ENCODE data around the gene FAM3B.

The FAM3B gene

DNA sequence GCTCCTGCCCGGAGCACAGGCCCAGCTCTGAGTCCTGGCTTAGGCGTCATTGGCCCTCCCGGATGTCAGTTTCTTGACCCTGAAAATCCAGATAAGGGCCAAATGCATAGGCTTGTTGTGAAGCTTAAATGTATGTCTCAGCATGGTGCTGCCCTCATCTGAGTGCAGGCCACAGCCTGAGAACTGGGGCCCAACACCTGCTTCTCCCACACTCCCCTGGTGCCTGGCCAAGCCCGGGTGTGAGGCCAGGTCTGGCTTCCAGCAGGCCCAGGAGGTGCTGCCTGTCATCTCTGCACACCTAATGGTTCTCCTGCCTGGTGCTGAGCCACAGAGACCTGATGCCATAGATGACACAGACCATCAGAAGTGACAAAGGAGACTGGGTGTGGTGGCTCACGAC, 59.3 kb downstream of the FAM3B start:
- H3K27ac ChIP-seq (ENCODE audit: low read depth in 2 of 2, low read length in 2 of 2) = no peak overlapping the region

DNA sequence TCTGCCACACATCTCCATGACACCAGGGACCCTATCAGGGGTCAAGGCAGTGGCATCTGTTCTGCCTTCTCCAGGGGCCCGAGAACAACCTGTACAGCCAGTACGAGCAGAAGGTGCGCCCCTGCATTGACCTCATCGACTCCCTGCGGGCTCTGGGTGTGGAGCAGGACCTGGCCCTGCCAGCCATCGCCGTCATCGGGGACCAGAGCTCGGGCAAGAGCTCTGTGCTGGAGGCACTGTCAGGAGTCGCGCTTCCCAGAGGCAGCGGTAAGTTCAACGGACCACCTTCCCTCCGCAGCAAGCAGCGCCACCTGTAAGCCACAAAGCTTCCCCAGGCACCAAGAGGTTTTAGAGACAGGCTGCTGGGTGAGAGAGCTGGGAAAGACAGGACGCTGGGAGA, 61.1 kb downstream of the FAM3B start:
- no peak overlapping the region for H3K27ac ChIP-seq (ENCODE audit: low read depth in 2 of 2, low read length in 2 of 2)
- no peaks in the 10 kb centered on the region for H3K4me1 ChIP-seq (ENCODE audit: control insufficient read depth in 2 of 2, insufficient read depth in 2 of 2, low read length in 2 of 2)
- peaks cover 0 to 10% of the 10 kb centered on the region in 2 donors for H3K36me3 ChIP-seq (ENCODE audit: control insufficient read depth in 2 of 2, insufficient read depth in 2 of 2, low read length in 2 of 2)
- no peak overlapping the region for H3K4me3 ChIP-seq (ENCODE audit: low read length in 2 of 2)
- no peaks in the 10 kb centered on the region for H3K9me3 ChIP-seq (ENCODE audit: control insufficient read depth in 2 of 2, low read length in 2 of 2)
- H3K9ac ChIP-seq (ENCODE audit: low read depth in 1 of 2, low read length in 2 of 2) = no peak overlapping the region
- H3K27me3 ChIP-seq (ENCODE audit: control insufficient read depth in 2 of 2, insufficient read depth in 2 of 2, low read length in 2 of 2) = no peaks in the 10 kb centered on the region

More for the DNA sequence above, 59.3 kb downstream of the FAM3B start:
- H3K27me3 ChIP-seq (ENCODE audit: control insufficient read depth in 2 of 2, insufficient read depth in 2 of 2, low read length in 2 of 2) = no peaks in the 10 kb centered on the region
- no peaks in the 10 kb centered on the region for H3K9me3 ChIP-seq (ENCODE audit: control insufficient read depth in 2 of 2, low read length in 2 of 2)
- H3K4me1 ChIP-seq (ENCODE audit: control insufficient read depth in 2 of 2, insufficient read depth in 2 of 2, low read length in 2 of 2) = no peaks in the 10 kb centered on the region
- H3K36me3 ChIP-seq (ENCODE audit: control insufficient read depth in 2 of 2, insufficient read depth in 2 of 2, low read length in 2 of 2) = peaks cover 0 to 8% of the 10 kb centered on the region in 2 donors
- H3K9ac ChIP-seq (ENCODE audit: low read depth in 1 of 2, low read length in 2 of 2) = no peak overlapping the region
- no peak overlapping the region for H3K4me3 ChIP-seq (ENCODE audit: low read length in 2 of 2)

DNA sequence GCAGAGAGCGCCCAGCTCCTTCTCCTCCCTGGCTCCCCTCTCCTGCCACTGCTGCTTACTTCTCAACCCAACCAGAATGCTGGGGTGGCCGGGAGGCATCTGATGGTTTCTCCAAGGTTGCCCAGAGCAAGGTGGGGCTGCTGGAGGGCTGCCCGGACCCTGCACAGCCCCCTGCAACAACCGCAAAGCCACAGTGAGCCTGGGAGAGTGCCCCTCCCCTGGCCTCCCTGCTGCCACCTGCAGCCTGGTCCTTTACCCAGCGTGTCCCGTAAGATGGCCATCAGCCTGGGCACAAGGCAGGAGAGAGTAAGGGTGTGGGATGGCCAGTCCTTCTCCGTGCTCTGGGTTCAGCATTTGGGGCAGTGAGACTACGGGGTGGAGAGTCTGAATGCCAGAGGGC, 62.2 kb downstream of the FAM3B start:
- Histone ChIP-seq H3K9ac (ENCODE audit: low read depth in 1 of 2, low read length in 2 of 2) (no peak overlapping the region), H3K4me3 (ENCODE audit: low read length in 2 of 2) (no peak overlapping the region), H3K27me3 (ENCODE audit: control insufficient read depth in 2 of 2, insufficient read depth in 2 of 2, low read length in 2 of 2) (no peaks in the 10 kb centered on the region), H3K36me3 (ENCODE audit: control insufficient read depth in 2 of 2, insufficient read depth in 2 of 2, low read length in 2 of 2) (peaks cover 0 to 10% of the 10 kb centered on the region in 2 donors), H3K4me1 (ENCODE audit: control insufficient read depth in 2 of 2, insufficient read depth in 2 of 2, low read length in 2 of 2) (no peaks in the 10 kb centered on the region), H3K27ac (ENCODE audit: low read depth in 2 of 2, low read length in 2 of 2) (no peak overlapping the region), H3K9me3 (ENCODE audit: control insufficient read depth in 2 of 2, low read length in 2 of 2) (no peaks in the 10 kb centered on the region)

DNA sequence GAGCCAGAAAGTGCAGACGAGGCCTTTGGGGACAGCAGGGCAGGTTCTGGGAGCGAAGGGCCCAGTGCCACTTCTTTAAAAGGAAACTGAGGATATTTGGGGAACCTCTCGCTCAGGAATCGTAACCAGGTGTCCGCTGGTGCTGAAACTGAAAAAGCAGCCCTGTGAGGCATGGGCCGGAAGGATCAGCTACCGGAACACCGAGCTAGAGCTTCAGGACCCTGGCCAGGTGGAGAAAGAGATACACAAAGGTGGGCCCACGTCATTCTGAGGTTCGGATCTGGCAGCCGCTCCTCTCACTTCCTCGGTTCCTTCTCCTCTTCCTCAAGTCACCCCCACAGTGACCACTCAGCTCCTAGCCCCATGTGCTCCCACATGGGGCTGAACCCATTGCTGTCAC, 63.3 kb downstream of the FAM3B start:
- no peaks in the 10 kb centered on the region for H3K9me3 ChIP-seq (ENCODE audit: control insufficient read depth in 2 of 2, low read length in 2 of 2)
- no peaks in the 10 kb centered on the region for H3K27me3 ChIP-seq (ENCODE audit: control insufficient read depth in 2 of 2, insufficient read depth in 2 of 2, low read length in 2 of 2)
- no peak overlapping the region for H3K9ac ChIP-seq (ENCODE audit: low read depth in 1 of 2, low read length in 2 of 2)
- H3K4me3 ChIP-seq (ENCODE audit: low read length in 2 of 2) = no peak overlapping the region
- peaks cover 0 to 10% of the 10 kb centered on the region in 2 donors for H3K36me3 ChIP-seq (ENCODE audit: control insufficient read depth in 2 of 2, insufficient read depth in 2 of 2, low read length in 2 of 2)
- no peaks in the 10 kb centered on the region for H3K4me1 ChIP-seq (ENCODE audit: control insufficient read depth in 2 of 2, insufficient read depth in 2 of 2, low read length in 2 of 2)
- H3K27ac ChIP-seq (ENCODE audit: low read depth in 2 of 2, low read length in 2 of 2) = no peak overlapping the region

DNA sequence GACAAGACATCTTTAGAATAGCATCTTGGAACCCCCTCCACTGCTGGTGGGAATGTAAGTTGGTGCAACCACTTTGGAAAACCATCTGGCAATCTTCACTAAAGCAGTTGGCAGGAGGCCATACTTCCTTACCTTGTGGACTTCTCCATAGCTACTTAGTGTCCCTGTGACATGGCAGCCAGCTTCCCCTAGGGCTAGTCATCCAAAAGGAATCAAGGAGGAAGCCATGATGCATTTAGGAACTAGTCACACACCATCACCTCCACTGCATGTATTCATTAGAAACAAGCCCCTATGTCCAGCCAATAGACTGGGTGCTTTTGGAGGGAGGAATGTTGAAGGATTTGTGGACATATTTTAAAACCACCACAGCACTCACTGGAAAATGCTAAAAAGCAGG, 65.1 kb downstream of the FAM3B start:
- Histone ChIP-seq H3K9me3 (ENCODE audit: control insufficient read depth in 2 of 2, low read length in 2 of 2) (no peaks in the 10 kb centered on the region), H3K36me3 (ENCODE audit: control insufficient read depth in 2 of 2, insufficient read depth in 2 of 2, low read length in 2 of 2) (peaks cover 0 to 10% of the 10 kb centered on the region in 2 donors), H3K27me3 (ENCODE audit: control insufficient read depth in 2 of 2, insufficient read depth in 2 of 2, low read length in 2 of 2) (no peaks in the 10 kb centered on the region), H3K4me1 (ENCODE audit: control insufficient read depth in 2 of 2, insufficient read depth in 2 of 2, low read length in 2 of 2) (no peaks in the 10 kb centered on the region), H3K4me3 (ENCODE audit: low read length in 2 of 2) (no peak overlapping the region), H3K9ac (ENCODE audit: low read depth in 1 of 2, low read length in 2 of 2) (no peak overlapping the region), H3K27ac (ENCODE audit: low read depth in 2 of 2, low read length in 2 of 2) (no peak overlapping the region)

DNA sequence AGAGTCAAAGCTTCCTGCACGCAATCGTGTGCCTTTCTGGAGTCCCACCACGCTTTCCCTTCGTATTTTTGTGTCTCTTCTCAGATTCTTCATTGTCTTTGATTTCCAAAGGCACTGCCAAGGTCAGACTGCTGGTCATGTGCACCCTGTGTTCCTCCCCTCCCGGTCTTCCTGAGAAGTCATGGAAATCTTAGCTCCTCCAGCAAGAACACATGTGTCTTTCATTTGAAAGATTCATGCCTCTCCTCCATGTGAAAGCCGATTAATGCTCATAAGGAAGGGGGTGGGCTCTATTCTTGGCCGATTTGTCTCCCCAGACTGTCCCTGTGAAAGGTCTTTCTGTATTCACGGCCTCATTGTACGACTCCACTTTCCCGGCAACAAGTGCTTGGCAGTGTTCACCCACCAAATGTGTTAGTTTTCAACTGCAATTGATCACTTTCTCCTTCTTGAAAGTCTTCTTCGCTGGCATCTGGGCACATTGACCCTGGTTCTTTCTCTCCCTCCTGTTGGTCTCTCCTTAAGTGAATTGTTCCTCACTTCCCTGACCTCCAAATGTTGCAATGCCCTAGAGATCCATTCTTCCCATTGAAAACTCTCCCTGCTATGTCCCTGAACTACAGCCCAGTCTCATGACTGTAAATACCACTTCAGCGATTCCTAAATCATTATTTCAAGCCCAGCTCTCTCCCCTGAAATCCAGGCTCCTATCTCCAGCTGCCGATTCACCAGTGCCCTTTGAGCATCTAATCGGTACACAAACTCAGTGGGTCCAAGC, 70.6 kb downstream of the FAM3B start:
- H3K4me3 ChIP-seq (ENCODE audit: low read length in 2 of 2) = no peak overlapping the region
- no peaks in the 10 kb centered on the region for H3K9me3 ChIP-seq (ENCODE audit: control insufficient read depth in 2 of 2, low read length in 2 of 2)
- H3K27ac ChIP-seq (ENCODE audit: low read depth in 2 of 2, low read length in 2 of 2) = peak overlapping the region in 1 of 2 donors; percentile 32
- H3K9ac ChIP-seq (ENCODE audit: low read depth in 1 of 2, low read length in 2 of 2) = no peak overlapping the region
- H3K36me3 ChIP-seq (ENCODE audit: control insufficient read depth in 2 of 2, insufficient read depth in 2 of 2, low read length in 2 of 2) = peaks cover 0 to 3% of the 10 kb centered on the region in 2 donors
- no peaks in the 10 kb centered on the region for H3K4me1 ChIP-seq (ENCODE audit: control insufficient read depth in 2 of 2, insufficient read depth in 2 of 2, low read length in 2 of 2)
- H3K27me3 ChIP-seq (ENCODE audit: control insufficient read depth in 2 of 2, insufficient read depth in 2 of 2, low read length in 2 of 2) = no peaks in the 10 kb centered on the region

DNA sequence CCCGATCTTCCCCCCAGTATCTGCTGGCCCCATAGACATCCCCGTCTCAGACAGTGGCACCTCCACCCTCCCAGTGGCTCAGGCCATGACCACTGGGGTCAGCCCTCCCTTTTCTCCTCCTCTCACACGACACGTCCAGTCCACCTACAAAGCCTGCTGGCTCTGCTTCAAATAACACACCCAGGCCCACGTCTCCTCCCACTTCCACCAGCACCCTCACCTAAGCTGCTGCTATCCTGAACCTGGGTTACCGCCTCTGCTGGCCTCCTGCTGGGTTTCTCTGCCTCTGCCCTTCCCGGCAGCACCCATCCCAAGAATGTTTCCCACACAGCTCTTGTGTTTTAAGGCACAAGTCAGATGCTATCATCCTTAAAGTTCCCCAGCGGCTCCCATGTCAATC, 71.2 kb downstream of the FAM3B start:
- H3K36me3 ChIP-seq (ENCODE audit: control insufficient read depth in 2 of 2, insufficient read depth in 2 of 2, low read length in 2 of 2) = peaks cover 0 to 3% of the 10 kb centered on the region in 2 donors
- no peaks in the 10 kb centered on the region for H3K4me1 ChIP-seq (ENCODE audit: control insufficient read depth in 2 of 2, insufficient read depth in 2 of 2, low read length in 2 of 2)
- H3K9ac ChIP-seq (ENCODE audit: low read depth in 1 of 2, low read length in 2 of 2) = no peak overlapping the region
- peak overlapping the region in 1 of 2 donors; percentile 32 for H3K27ac ChIP-seq (ENCODE audit: low read depth in 2 of 2, low read length in 2 of 2)
- no peak overlapping the region for H3K4me3 ChIP-seq (ENCODE audit: low read length in 2 of 2)
- H3K27me3 ChIP-seq (ENCODE audit: control insufficient read depth in 2 of 2, insufficient read depth in 2 of 2, low read length in 2 of 2) = no peaks in the 10 kb centered on the region
- H3K9me3 ChIP-seq (ENCODE audit: control insufficient read depth in 2 of 2, low read length in 2 of 2) = no peaks in the 10 kb centered on the region

DNA sequence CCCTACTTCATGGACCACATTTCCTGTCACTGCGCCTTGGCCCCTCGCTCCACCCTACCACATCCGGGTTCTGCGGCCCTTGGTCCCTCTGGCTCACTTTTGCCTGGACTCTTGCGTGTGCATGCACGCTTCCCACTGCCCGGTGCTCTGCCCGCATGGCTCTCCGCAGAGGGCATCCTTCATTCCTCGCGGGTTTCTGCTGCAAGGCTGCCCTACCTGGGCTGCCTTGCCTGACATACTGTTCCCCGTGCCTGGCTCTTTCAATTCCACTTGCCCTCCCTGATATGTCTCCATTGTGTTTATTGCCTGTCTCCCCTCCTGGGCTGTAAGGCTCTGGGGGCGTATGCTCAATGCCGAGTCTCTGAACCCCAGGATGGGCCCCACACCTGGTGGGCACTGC, 71.7 kb downstream of the FAM3B start:
- H3K9ac ChIP-seq (ENCODE audit: low read depth in 1 of 2, low read length in 2 of 2) = no peak overlapping the region
- H3K27ac ChIP-seq (ENCODE audit: low read depth in 2 of 2, low read length in 2 of 2) = no peak overlapping the region
- peaks cover 0 to 3% of the 10 kb centered on the region in 2 donors for H3K36me3 ChIP-seq (ENCODE audit: control insufficient read depth in 2 of 2, insufficient read depth in 2 of 2, low read length in 2 of 2)
- H3K4me1 ChIP-seq (ENCODE audit: control insufficient read depth in 2 of 2, insufficient read depth in 2 of 2, low read length in 2 of 2) = no peaks in the 10 kb centered on the region
- no peak overlapping the region for H3K4me3 ChIP-seq (ENCODE audit: low read length in 2 of 2)
- no peaks in the 10 kb centered on the region for H3K9me3 ChIP-seq (ENCODE audit: control insufficient read depth in 2 of 2, low read length in 2 of 2)
- H3K27me3 ChIP-seq (ENCODE audit: control insufficient read depth in 2 of 2, insufficient read depth in 2 of 2, low read length in 2 of 2) = no peaks in the 10 kb centered on the region

DNA sequence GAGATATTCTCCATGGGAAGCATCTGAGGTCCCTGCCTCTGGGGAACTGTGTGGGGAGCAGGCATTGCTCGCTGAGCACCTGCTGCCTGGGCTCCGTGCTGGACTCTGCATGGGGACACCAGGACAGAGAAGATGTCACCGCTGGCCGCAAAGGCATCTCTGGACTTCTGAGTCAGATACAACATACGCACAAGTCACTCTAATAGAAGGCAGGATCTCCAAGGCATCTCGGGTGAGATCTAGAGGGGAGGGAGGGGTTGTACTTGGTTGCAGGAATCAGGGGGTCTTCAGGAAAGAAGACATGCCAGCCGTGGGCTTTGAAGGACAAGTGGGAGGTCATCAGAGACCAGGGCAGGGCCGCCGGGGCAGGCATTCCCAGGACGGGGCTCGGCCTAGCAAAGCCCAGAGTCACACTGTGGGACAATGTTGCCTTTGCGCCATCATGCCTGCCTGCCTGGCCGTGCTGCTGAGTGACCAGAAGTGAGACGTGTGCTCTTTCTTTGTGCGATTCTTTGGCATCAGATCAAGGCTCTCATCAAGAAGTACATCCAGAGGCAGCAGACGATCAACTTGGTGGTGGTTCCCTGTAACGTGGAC, 73.5 kb downstream of the FAM3B start:
- no peak overlapping the region for H3K27ac ChIP-seq (ENCODE audit: low read depth in 2 of 2, low read length in 2 of 2)
- no peak overlapping the region for H3K4me3 ChIP-seq (ENCODE audit: low read length in 2 of 2)
- peaks cover 0 to 3% of the 10 kb centered on the region in 2 donors for H3K36me3 ChIP-seq (ENCODE audit: control insufficient read depth in 2 of 2, insufficient read depth in 2 of 2, low read length in 2 of 2)
- peaks cover 0 to 3% of the 10 kb centered on the region in 2 donors for H3K27me3 ChIP-seq (ENCODE audit: control insufficient read depth in 2 of 2, insufficient read depth in 2 of 2, low read length in 2 of 2)
- H3K9ac ChIP-seq (ENCODE audit: low read depth in 1 of 2, low read length in 2 of 2) = no peak overlapping the region
- no peaks in the 10 kb centered on the region for H3K9me3 ChIP-seq (ENCODE audit: control insufficient read depth in 2 of 2, low read length in 2 of 2)
- no peaks in the 10 kb centered on the region for H3K4me1 ChIP-seq (ENCODE audit: control insufficient read depth in 2 of 2, insufficient read depth in 2 of 2, low read length in 2 of 2)

DNA sequence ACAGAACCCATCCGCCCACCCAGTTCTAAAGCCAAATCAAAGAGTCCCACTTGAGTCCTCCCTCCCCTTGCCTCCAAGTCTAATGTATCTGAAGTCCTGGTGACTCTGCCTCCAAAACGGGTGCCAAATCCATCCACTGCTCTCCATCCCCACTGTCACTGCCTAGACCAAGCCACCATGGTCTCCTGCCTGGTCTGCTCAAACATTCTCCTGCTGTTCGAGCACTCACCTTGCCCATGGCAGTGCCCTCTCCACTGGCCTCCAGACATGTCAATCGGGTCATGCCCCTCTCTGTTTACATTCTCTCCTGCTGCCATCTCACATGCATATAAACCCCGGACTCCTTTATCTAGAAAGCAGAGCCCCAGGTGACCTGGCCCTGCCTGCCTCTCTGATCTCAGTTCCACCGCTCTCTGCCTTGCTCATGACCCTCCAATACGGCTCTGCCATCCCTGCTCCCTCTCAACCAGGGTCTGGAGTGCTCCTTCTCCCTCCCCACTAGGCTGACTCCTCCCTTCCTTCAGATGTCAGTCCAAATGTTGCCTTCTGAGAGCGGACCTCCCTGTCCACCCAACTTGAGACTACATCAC, 77.4 kb downstream of the FAM3B start:
- H3K27me3 ChIP-seq (ENCODE audit: control insufficient read depth in 2 of 2, insufficient read depth in 2 of 2, low read length in 2 of 2) = peaks cover 0 to 3% of the 10 kb centered on the region in 2 donors
- H3K4me1 ChIP-seq (ENCODE audit: control insufficient read depth in 2 of 2, insufficient read depth in 2 of 2, low read length in 2 of 2) = no peaks in the 10 kb centered on the region
- no peaks in the 10 kb centered on the region for H3K9me3 ChIP-seq (ENCODE audit: control insufficient read depth in 2 of 2, low read length in 2 of 2)
- H3K4me3 ChIP-seq (ENCODE audit: low read length in 2 of 2) = no peak overlapping the region
- no peak overlapping the region for H3K9ac ChIP-seq (ENCODE audit: low read depth in 1 of 2, low read length in 2 of 2)
- no peaks in the 10 kb centered on the region for H3K36me3 ChIP-seq (ENCODE audit: control insufficient read depth in 2 of 2, insufficient read depth in 2 of 2, low read length in 2 of 2)
- H3K27ac ChIP-seq (ENCODE audit: low read depth in 2 of 2, low read length in 2 of 2) = no peak overlapping the region

Data from mucosa of rectum (tissue), 2 donors.